Endothelial cell (in vitro differentiated cells): Measurements from ENCODE around the gene NUDT6. TPM values are rescaled to one million over a fixed set of nuclear protein-coding genes. Genes with fewer than 3 reads are reported as not detected.

Experiments used
- DNase-seq: peaks from one replicate; pipeline ENCODE4 v3.0.0; 2021; ENCODE audit warnings: low spot score
- H3K27ac Mint-ChIP-seq: one replicate; pipeline ENCODE4 v1.8.0; 2021; ENCODE audit warnings: mixed read lengths, inconsistent platforms; ENCODE audit not compliant: unreplicated experiment
- H3K27me3 Mint-ChIP-seq: one replicate; pipeline ENCODE4 v1.8.0; 2021; ENCODE audit warnings: mild to moderate bottlenecking, moderate library complexity, mixed read lengths, inconsistent platforms; ENCODE audit not compliant: unreplicated experiment
- H3K36me3 Mint-ChIP-seq: one replicate; pipeline ENCODE4 v1.8.0; 2021; ENCODE audit warnings: mild to moderate bottlenecking, low read depth, mixed read lengths, inconsistent platforms; ENCODE audit not compliant: unreplicated experiment
- H3K4me1 Mint-ChIP-seq: one replicate; pipeline ENCODE4 v1.8.0; 2021; ENCODE audit warnings: mild to moderate bottlenecking, mixed read lengths, inconsistent platforms; ENCODE audit not compliant: unreplicated experiment
- H3K4me3 Mint-ChIP-seq: one replicate; pipeline ENCODE4 v1.8.0; 2021; ENCODE audit warnings: mild to moderate bottlenecking, mixed read lengths, inconsistent platforms; ENCODE audit not compliant: unreplicated experiment
- H3K9me3 Mint-ChIP-seq: one replicate; pipeline ENCODE4 v1.8.0; 2021; ENCODE audit warnings: mixed read lengths, inconsistent platforms; ENCODE audit not compliant: unreplicated experiment
- CTCF ChIP-seq: fragments of 200-600 bp; sonication (generic); IDR thresholded peaks from one replicate; pipeline ENCODE4 v1.5.0; 2021; ENCODE audit warnings: antibody characterized with exemption; ENCODE audit not compliant: unreplicated experiment
- total RNA-seq: library from RNA; stranded (reverse); fragmentation: NEBNext Ultra II Directional; extraction: Animal tissue kit (Norgen Biotek cat#: 25700); gene quantifications from one replicate; pipeline ENCODE4 v1.2.1, GENCODE V29; 2021; ENCODE audit not compliant: unreplicated experiment

Gene NUDT6
- total RNA-seq, 1 donor from 2014 or later, result 6.5 TPM

GRCh38 chr4:122928930-122929329 is 6.5 kb upstream of the NUDT6 start:
- Mint-ChIP-seq H3K4me1 (no peaks in the 10 kb centered on the region), H3K9me3 (no peaks in the 10 kb centered on the region), H3K27ac (no peak overlapping the region), H3K27me3 (no peaks in the 10 kb centered on the region), H3K36me3 (peaks cover 4% of the 10 kb centered on the region), H3K4me3 (no peak overlapping the region)
- no peak for TF ChIP-seq CTCF
- no peak for DNase-seq

- DNase-seq, result peak; percentile 77
- H3K9me3 Mint-ChIP-seq, result no peaks in the 10 kb centered on the region
- no peaks in the 10 kb centered on the region for H3K27me3 Mint-ChIP-seq
- H3K4me3 Mint-ChIP-seq, result peak overlapping the region; percentile 98
- TF ChIP-seq CTCF, result no peak
- peak overlapping the region; percentile 52 for H3K27ac Mint-ChIP-seq
- no peaks in the 10 kb centered on the region for H3K36me3 Mint-ChIP-seq
- peaks cover 7% of the 10 kb centered on the region for H3K4me1 Mint-ChIP-seq
Observed at GRCh38 chr4:122922877-122923511, 597 bp upstream of the NUDT6 start.

GRCh38 chr4:122921300-122921699 is 1.1 kb downstream of the NUDT6 start:
- H3K27me3 Mint-ChIP-seq, result no peaks in the 10 kb centered on the region
- no peaks in the 10 kb centered on the region for H3K9me3 Mint-ChIP-seq
- no peak for DNase-seq
- H3K27ac Mint-ChIP-seq, result no peak overlapping the region
- H3K36me3 Mint-ChIP-seq, result no peaks in the 10 kb centered on the region
- H3K4me1 Mint-ChIP-seq, result peaks cover 7% of the 10 kb centered on the region
- TF ChIP-seq CTCF, result no peak
- peak overlapping the region; percentile 98 for H3K4me3 Mint-ChIP-seq

GRCh38 chr4:122920473-122920872 is 1.9 kb downstream of the NUDT6 start:
- H3K4me3 Mint-ChIP-seq, result peak overlapping the region; percentile 27
- H3K9me3 Mint-ChIP-seq, result no peaks in the 10 kb centered on the region
- no peaks in the 10 kb centered on the region for H3K27me3 Mint-ChIP-seq
- H3K4me1 Mint-ChIP-seq, result peaks cover 7% of the 10 kb centered on the region
- no peak for DNase-seq
- no peaks in the 10 kb centered on the region for H3K36me3 Mint-ChIP-seq
- TF ChIP-seq CTCF, result no peak
- H3K27ac Mint-ChIP-seq, result no peak overlapping the region

- Mint-ChIP-seq H3K27me3 (no peaks in the 10 kb centered on the region), H3K4me3 (no peak overlapping the region), H3K36me3 (no peaks in the 10 kb centered on the region), H3K27ac (no peak overlapping the region), H3K9me3 (no peaks in the 10 kb centered on the region), H3K4me1 (peaks cover 2% of the 10 kb centered on the region)
- TF ChIP-seq CTCF, result no peak
- DNase-seq, result no peak
Observed at GRCh38 chr4:122917731-122918130, 4.7 kb downstream of the NUDT6 start.
